PC-3 (cell line): ENCODE measurements around the gene TLE5.

Experiments
- CTCF ChIP-seq: fragments of 300-600 bp; sonication (generic); conservative IDR thresholded peaks from 2 replicates; pipeline ENCODE4 v1.5.1; 2017; ENCODE audit warnings: antibody characterized with exemption, low read depth, mild to moderate bottlenecking, low read length
- EZH2phosphoT487 ChIP-seq: fragments of 300-600 bp; sonication (generic); IDR thresholded peaks from 2 replicates; pipeline ENCODE4 v1.6.1; 2018; ENCODE audit warnings: mild to moderate bottlenecking, antibody characterized with exemption, low read length, borderline replicate concordance

GRCh38 chr19:3106509-3107141 lies 44.3 kb upstream of the TLE5 start:
- TF ChIP-seq CTCF (no peak), EZH2phosphoT487 (no peak)
